Stimulated activated CD4-positive, alpha-beta T cell treated with anti-CD3 and anti-CD28 coated beads, TNF-alpha, amount 100 ng/mL, for 24 hours (primary cell): ENCODE data around the gene LYSMD4.

Source experiments
- DNase-seq, 3 experiments: peaks; one replicate each; pipeline ENCODE4 v3.0.0-alpha.2; 2020; ENCODE audit warnings: low read depth in 3 of 3

Gene LYSMD4

DNA sequence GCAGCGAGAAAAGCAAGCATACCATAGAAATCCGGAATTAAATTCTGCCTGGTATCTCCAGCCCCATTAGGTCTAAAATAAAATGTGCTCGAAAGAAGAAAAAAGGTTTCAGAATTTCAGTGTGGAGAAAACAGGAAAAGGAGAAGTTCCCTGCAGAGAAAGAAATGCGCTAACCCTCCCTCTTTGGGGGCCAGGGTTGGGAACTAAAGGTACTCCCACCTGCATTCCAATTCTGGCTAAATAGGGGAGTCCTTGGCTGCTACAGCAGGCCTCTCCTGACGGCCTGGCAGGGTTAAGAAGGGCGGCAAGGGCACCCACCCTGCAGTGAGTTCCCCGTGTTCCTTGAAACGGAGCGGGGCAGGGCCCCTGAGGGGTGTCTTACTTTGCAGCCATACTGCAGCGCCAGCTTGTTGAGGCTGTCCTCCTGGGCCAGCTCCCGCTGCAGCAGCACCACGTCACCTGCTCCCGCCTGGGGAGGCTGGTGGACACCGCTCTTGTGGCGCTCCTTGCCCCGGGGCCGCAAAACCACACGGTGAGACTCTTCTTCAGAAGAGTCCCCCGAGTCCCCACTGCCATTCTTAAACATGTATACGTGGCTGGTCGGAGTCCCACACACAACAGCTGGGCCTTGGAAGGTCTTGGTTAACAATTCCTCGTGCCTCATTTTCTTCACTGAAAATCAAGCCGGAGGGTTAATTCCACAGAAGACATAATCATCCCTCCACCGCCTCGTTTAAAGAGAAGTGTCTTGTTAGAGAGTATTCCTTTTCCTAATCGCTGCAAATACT, 1.7 kb downstream of the LYSMD4 start:
- DNase-seq = no peak

DNA sequence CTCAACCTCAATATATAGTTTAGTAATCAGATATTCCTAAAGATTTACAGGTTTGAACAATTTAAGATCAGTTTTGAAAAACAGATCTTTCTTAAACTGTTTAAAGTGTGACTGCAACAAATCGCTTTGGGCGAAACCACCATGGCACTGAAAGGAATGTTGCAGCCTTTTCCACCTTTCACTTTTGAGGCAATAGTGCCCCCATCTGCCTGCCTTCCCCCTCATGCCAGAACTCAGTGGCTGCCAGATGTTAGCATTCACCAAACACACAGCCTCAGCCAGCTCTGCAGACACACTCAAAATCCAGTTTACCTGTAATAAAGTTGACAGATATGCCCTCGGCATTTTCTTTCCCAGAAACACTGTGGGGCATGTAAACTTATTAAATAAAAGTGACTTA, 3.3 kb downstream of the LYSMD4 start:
- no peak for DNase-seq

DNA sequence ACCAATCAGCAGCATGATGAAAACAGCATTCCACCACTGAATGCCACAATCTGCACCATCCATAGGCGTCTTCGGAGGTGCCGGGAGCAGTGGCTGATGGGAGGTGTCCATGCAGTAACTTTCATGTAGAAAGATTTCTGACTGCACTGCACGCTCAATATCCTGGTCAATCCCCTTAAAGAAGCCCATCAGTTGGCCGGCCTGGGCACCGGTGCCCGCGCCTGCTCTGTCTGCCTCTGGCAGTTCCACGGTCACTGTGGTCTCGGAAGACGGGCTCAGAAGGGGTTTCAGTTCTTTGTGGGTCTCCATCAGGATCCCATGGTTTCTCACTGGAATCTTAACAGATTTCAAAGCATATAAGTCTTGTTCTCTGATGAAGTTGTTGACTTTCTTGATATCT, 3.9 kb downstream of the LYSMD4 start:
- DNase-seq = no peak

- no peak for DNase-seq
Measured at GRCh38 chr15:99728916-99729315, 4.3 kb downstream of the LYSMD4 start.

DNA sequence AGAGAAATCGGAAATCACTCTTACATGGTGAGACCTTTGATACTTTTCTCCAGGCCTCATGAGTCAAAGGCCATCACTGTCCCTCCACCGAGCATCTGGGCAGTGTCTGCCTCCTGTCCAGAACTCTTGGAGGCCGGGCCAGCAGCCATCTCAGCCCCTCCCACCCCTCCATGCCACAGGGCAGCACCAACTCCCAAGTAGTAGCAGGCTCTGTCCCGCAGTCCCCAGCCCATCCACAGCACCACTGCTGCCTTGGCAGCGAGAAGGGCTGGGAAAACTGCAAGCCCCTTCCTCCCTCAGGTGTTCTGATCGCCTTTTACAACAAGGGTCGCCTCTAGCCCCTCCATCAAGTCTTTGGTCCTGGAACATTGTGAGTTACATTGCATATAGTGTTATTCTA, 5.5 kb downstream of the LYSMD4 start:
- DNase-seq = no peak

DNA sequence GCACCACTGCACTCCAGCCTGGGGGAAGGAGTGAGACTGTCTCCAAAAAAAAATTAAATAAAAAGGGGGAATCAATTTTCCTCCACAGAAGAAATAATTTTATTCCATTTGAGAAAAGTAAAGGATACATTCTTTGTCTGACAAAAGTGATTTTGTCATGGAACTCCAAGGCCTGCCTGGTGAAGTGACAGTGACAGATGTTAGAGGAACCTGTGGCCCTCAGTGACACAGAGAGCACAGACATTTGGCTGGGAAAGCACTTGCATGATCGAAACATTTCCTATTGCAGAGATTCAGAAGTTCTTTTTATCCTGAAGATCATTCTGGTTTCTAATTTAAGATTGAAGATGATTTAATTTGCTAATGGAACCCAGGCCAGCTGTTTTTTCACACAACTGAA, 5.9 kb downstream of the LYSMD4 start:
- DNase-seq = no peak

DNA sequence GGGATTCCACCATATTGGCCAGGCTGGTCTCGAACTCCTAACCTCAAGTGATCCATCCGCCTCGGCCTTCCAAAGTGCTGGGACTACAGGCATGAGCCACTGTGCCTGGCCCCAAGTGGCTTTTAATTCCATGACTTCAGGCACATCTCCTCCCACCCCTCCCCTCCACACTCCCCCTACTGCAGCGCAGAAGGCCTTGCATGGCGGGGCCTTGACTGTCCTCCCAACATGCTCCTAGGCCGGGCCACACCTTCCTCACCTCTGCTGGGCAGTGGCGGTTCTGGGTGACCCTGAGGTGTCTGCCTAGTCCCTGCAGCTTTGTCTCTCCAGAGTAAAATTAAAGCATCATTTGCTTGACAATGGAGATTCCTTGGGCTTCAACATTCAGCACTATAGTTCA, 6.9 kb downstream of the LYSMD4 start:
- no peak for DNase-seq

GRCh38 chr15:99722406-99722805, 10.8 kb downstream of the LYSMD4 start:
- no peak for DNase-seq

DNA sequence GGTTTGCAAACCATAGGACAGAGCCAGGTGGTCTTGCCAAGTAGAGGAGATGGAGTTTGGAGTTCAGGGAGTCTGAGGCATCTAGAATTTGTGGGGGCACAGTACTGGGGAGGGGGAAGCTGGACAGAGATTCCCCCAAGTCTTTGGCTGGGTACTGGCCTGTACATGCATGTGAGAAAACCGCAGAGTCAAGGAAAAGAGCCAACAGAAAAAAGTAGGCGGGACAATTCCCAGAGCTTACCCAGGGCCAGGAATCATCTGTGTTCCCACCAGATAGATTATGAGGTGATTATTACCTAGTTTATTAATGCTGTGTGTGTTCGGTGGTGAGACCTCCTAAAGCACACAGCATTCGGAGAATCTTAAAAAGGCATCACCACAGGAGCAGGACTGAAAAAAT, 11.3 kb downstream of the LYSMD4 start:
- no peak for DNase-seq

GRCh38 chr15:99721104-99721778, 12.0 kb downstream of the LYSMD4 start:
- no peak for DNase-seq

GRCh38 chr15:99720533-99720932, 12.7 kb downstream of the LYSMD4 start:
- no peak for DNase-seq

GRCh38 chr15:99719096-99719541, 14.1 kb downstream of the LYSMD4 start:
- DNase-seq = no peak

GRCh38 chr15:99718421-99718820, 14.8 kb downstream of the LYSMD4 start:
- no peak for DNase-seq

- DNase-seq = no peak
Measured at GRCh38 chr15:99717161-99718009, 15.9 kb downstream of the LYSMD4 start.

DNA sequence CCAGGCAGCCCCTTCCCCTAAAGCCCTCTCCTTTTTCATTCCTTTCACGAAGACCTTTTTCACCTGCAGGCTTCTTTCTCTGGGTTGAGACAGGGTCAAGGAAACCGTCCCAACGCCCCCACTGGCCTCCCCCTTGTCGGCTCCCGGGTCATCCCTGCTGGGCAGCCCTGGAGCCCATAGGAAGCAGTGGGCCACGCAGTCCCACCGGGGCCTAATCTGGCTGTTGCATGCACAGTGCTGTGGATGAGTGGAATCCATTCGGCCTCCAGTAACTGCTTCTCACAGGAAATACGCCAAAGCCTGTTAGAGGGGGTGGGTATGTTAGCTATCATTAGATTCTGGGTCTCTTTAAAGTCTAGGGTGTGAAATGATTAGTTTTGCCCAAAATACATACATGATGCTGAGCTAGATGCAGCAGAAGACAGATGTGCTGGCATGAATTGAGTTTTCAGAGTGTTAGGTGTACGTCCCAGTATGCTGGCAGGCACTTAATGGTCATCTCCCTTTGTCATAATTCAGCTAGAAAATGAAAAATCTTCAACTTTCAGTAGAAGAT, 16.6 kb downstream of the LYSMD4 start:
- DNase-seq = no peak

GRCh38 chr15:99712415-99712814, 20.8 kb downstream of the LYSMD4 start:
- DNase-seq = no peak

DNA sequence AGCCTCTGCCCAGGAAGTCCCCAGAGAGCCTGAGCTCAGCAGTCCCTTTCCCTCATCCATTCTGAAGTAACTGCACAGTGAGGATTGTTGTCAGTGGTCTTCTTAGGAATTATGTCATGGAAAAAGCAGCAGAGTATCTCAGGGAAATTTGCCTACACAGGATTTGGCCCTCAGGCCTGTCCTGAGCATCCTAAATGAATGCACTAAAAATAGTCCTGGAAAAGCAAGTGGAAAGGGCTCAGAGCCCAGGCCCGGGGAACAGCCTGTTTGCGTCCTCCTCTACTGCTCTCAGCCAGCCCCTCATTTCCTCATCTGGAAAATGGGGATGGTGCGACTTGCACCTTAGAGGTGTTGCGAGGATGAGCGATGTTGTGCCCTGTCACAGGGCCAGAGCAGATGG, 21.6 kb downstream of the LYSMD4 start:
- DNase-seq = no peak

DNA sequence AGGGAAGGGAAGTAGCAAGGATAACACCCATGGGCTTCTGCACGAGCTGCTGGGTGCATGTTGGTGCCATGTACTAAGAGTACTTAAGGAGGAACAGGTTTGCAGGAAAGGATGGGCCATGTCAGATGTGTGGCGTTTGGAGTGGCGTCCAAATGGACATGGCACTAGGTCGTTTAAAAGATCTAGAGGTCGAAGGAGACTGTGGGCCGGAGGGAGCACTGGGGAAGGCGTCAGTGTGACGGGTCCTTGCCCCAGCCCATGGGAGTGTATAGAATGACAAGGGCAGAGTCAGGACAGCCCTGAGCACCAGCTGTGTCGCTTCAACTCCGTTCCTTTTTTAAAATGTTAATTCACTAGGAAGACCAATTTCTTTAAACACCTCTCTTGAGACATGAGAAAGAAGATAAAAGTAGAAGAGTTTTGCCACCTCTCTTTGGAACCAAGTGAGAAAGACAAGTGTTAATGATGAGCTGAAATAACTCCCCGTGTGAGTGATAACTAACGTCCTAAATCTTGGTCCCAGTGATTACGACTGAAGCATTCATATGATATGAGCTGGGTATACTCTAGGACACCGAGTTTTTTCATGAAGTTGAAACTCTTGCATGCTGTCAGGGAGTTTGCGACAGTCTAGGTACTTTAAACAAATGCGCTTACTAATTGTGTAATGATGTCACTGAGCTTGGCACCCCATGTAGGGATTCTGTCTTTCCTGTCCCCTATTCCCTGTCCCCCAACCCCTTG, 23.8 kb downstream of the LYSMD4 start:
- DNase-seq = no peak

- no peak for DNase-seq
Measured at GRCh38 chr15:99708563-99708962, 24.7 kb downstream of the LYSMD4 start.

DNA sequence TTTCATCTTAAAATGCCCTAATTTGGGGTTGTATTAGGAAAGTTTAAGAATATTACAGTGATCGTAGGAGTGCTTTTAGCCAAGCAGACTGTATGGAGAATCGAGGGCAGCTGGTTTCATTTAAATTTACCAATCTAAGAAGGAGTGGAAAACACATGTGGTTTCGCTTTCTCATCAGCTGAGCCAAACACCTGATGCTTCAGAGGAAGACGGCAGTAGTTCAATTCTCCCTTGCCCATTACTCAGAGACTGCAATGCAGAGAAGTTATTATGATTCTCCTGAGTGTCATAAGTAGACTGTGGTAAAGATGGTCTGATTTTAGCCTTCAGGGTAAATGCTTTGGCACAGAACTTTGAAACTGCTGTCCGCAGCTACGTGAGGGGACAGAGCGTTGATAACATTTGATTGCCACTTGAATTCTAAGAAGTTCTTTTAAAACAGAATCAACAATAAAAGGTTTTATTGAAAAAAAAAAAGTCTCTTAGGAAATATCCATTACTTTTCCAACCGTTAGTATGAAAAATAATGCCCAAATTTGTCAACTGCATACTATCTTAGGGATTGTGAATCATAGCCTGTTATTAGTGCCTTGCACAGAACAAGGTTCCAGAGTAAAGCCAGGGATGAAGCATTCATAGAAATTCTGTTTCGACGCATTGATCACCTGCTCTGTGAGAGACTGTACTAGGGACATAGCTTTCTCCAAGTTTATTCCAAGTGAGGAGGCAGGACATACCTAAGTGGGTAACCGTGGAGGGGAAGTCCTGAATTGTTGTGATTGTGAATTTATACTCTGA, 25.6 kb downstream of the LYSMD4 start:
- DNase-seq = no peak
